Fibroblast of skin of left quadriceps (primary cell): ENCODE measurements around the gene HMOX1.
"Not testable (repeated sequence)": the region's sequence is repeated elsewhere in the genome, so short reads cannot be mapped to it uniquely, and the experiment has no call there.

Experiments
- DNase-seq, 2 experiments: peaks; one replicate each; pipeline ENCODE4 v3.0.0-alpha.2; 2013; ENCODE audit warnings: low read depth in 2 of 2

Gene HMOX1

DNA sequence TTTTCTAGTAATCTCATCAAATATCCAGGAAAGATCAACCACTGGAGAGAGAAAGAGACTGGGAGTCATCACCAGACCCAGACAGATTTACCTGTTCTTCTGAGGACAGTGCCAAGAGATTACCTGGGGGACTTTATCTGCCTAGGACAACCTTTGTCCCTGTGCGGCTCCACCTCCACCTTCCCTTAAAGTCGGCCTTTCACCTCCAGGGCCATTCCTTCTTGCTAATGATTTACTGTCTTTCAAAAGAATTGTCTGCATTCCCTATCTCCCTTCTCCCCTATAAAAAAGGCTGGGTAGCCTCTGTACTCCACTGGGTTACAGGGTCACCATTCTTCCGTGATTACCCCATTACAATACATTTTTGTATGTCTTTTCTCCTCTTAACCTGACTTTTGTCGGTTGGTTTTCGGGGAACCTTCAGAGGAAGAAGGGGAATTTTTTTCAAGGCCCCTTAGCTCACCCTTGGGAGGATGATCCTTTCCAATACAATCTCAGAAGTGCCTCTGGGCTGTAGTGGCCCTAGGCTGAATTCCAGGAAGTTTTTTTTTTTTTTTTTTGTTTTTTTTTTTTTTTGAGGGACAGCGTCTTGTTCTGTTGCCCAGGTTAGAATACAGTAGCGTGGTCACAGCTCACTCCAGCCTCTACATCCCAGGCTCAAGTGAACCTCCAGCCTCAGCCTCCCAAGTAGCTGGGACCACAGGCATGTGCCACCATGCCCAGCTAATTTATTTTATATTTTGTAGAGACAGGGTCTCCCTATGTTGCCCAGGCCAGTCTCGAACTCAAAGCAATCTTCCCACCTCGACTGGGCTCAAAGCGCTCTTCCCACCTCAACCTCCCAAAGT is 1.5 kb upstream of the HMOX1 start:
- no peak for DNase-seq

DNA sequence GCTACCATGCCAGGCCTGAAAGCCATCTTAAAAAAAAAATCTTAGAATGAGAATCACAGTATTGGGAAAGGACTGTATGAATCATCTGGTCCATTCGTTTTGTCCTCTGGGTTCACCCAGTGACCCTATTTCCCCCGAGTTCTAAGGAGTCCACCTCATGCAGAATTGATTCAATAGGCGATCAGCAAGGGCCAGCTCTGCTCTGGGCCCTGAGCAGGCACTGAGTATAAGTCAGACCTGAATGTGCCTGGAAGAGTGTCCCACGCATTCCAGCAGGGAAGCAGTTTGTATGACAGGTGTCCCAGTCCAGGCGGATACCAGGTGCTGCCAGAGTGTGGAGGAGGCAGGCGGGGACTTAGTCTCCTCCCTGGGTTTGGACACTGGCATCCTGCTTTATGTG is 883 bp upstream of the HMOX1 start:
- DNase-seq = no peak

DNA sequence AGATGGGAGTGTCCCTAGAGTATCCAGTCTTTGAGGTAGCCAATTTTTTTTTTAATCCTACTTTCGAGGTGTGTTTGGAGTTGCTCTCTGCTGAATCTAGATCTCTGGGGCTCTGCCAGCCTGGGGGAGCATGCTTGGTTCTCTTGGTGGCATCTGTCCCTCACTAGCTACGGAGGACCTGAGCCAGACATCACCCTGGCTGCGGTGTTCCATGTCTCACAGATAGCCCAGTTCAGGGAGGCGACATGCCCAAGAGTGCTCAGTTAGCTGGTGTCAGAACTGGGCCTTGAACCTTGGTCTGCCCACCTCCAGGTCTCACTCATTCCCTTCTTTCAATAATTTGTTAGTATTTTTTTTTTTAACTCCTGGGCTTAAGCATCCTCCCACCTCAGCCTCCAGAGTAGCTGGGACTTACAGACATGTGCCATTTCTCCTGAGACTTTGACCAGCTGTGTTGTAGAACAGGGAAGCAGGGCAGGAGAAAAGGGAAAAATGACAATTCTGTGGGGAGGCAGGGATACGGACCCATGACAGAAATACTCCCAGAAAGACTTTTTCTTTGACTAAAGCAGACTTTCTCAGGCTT is 621 bp downstream of the HMOX1 start:
- no peak for DNase-seq

DNA sequence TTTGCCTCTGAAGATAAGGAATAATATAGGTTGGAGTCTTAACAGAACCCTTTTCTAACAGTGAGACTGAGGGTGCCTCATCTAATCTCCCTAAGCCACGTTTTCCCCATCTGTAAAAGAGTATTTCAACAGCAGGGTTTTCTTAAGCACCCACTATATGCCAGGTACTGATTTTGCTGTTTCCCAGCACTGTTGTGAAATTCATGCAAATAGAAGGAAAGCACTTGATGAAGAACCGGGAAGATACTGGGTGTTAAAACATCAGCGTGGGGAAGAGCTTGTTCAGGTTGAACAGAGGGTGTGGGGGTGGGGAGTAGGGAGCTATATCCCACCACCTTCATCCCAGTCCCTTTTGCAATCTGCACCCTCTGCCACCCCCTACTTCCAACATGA is 2.8 kb downstream of the HMOX1 start:
- no peak for DNase-seq

DNA sequence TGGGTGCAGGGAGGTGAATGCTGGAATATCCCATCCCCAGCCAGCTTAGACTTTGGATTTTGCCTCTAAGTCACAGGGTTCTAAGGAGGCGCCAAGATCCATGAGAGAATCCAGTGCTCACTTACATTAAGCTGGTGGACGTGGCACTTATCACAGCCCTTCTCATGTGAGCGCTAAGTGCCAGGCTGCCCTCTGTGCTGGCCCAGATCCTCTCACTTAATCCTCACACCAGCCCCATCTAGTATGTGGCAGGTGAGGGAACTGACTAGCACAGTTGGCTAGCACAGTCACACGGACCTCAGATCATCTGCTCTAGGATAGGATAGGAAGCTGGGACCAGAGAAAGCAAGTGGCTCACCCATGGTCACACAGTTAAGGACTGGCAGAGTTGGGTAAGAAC is 3.6 kb downstream of the HMOX1 start:
- DNase-seq = no peak

DNA sequence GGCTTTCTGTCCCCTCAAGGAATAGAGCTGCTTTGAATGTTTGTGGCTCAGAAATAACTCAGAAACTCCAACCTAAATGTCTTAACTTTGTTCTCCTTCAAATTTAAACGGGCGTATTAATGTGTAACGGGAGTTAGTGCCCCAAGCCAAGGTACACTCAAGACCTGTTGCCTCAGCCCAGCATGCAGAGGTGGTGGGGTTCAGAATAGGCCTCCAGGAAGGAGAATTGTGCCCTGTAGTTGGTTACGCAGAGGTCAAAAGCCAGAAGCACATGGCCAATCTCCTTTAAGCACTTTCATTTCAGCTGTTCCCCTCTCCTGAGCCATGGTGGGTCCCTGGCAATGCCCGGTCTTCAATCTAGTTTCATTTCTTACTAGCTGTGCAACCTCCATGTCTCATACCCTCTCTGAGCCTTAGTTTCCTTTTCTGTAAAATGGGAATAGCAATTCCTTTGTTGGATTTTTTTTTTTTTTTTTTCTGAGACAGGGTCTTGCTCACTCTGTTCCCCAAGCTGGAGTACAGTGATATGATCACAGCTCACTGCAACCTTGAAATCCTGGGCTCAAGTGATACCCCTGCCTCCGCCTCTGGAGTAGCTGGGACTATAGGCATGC is 4.2 kb downstream of the HMOX1 start:
- no peak for DNase-seq

DNA sequence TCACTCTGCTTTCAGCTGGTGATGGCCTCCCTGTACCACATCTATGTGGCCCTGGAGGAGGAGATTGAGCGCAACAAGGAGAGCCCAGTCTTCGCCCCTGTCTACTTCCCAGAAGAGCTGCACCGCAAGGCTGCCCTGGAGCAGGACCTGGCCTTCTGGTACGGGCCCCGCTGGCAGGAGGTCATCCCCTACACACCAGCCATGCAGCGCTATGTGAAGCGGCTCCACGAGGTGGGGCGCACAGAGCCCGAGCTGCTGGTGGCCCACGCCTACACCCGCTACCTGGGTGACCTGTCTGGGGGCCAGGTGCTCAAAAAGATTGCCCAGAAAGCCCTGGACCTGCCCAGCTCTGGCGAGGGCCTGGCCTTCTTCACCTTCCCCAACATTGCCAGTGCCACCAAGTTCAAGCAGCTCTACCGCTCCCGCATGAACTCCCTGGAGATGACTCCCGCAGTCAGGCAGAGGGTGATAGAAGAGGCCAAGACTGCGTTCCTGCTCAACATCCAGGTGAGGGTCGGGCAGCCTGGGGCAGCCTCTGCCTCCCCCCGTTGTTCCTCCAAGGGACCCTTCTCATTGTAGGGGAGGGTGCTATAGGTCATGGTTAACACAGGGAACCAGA is 5.9 kb downstream of the HMOX1 start:
- DNase-seq = no peak

DNA sequence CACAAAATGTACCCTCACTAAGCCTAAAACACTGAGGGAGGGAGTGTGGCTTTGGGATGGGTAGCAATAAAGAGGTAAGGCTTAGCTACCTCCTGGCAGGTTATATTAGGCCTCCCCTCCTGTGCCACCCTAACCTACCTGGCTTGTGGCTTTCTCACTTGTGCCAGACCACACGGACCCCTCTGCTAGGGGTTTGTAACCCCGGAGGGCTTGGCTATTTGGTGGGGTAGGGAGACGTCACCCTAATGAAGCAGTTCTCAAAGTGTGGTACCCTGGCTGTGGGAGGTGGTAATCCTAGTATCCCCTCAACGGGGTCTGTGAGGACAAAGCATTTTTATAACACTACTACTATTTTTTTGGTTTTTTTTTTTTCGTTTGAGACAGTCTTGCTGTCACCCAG is 10.0 kb downstream of the HMOX1 start:
- DNase-seq = no peak

DNA sequence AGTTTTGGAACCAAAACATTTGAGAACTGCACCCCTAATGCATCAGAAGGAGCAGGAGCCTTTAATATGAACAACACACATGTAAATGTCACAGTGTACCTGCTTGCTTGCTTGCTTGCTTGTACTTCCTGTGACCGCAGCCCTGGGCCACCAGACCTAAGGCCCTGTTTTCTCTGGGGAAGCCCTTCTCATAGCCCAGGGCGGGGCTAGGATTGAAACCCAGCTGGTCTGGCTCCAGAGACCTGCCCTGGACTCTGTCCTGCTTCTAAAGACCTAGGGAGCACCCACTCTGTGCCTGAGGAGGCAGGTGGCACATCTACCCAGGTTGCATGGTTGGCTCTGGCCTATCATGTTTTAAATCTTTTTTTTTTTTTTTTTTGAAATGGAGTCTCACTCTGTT is 11.5 kb downstream of the HMOX1 start:
- DNase-seq = no peak

DNA sequence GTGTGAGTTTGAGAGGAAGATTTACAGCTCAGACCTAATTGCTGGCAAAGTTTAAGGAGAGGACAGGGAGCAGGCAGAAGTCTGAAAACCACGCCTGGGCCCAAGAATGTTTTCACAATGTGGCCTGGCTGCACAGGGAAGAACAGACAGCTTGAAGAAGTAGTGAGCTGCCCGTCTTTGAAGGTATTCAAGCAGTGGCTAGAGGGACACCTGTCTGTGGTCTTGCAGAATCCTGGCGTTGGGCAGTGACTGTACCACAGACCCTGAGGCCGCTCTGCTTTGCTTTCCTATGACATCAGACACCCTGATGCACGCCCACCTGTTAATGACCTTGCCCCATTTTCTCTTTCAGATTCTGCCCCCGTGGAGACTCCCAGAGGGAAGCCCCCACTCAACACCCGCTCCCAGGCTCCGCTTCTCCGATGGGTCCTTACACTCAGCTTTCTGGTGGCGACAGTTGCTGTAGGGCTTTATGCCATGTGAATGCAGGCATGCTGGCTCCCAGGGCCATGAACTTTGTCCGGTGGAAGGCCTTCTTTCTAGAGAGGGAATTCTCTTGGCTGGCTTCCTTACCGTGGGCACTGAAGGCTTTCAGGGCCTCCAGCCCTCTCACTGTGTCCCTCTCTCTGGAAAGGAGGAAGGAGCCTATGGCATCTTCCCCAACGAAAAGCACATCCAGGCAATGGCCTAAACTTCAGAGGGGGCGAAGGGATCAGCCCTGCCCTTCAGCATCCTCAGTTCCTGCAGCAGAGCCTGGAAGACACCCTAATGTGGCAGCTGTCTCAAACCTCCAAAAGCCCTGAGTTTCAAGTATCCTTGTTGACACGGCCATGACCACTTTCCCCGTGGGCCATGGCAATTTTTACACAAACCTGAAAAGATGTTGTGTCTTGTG is 12.5 kb downstream of the HMOX1 start:
- DNase-seq = no peak

DNA sequence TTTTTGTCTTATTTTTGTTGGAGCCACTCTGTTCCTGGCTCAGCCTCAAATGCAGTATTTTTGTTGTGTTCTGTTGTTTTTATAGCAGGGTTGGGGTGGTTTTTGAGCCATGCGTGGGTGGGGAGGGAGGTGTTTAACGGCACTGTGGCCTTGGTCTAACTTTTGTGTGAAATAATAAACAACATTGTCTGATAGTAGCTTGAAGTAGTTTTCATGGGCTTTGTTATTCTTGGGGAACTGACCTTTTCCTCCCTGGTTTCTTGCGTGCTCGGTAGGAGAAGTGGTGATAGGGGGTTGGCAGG is 13.1 kb downstream of the HMOX1 start:
- no peak for DNase-seq

DNA sequence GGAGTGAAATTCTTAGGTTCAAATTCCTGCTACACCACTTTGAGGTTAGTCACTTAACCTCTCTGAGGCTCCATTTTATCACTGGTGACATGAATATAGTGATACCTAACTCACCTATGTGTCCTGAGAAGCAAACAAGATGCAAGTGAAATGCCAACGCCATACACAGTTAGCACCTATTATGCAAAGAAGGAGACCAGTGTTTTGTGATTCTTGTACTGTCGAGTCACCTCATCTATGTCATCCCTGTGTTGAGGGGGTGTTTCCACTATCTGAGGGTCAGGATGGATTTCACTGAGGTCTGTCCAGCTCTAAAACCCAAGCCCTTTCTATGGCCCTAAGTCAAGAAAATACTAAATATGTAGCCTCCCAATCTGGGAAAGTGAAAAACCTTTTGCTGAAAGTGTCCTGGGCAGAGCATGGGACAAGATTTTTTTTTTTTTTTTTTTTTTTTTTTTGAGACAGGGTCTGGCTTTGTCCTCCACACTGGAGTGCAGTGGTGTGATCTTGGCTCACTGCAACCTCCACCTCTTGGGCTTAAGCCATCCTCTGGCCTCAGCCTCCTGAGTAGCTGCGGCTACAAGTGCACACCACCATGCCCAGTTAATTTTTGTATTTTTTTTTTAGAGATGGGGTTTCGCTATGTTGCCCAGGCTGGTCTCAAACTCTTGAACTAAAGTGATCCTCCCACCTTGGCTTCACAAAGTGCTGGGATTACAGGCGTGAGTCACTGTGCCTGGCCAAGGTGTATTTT is 14.1 kb downstream of the HMOX1 start:
- no peak for DNase-seq

DNA sequence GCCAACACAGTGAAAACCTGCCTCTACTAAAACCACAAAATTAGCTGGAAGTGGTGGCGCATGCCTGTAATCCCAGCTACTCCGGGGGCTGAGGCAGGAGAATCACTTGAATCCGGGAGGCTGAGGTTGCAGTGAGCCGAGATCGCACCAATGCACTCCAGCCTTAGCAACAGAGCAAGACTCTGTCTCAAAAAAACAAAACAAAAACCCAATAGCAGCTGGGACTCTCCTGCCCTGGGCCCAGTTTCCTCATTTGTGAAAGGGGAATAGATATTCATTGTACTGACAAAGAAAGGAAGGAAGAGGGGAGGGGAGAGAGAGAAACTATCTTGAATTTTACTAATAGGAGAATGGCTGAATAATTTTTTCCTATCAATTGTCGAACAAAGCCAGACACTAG is 15.7 kb downstream of the HMOX1 start:
- DNase-seq = not testable (repeated sequence)

DNA sequence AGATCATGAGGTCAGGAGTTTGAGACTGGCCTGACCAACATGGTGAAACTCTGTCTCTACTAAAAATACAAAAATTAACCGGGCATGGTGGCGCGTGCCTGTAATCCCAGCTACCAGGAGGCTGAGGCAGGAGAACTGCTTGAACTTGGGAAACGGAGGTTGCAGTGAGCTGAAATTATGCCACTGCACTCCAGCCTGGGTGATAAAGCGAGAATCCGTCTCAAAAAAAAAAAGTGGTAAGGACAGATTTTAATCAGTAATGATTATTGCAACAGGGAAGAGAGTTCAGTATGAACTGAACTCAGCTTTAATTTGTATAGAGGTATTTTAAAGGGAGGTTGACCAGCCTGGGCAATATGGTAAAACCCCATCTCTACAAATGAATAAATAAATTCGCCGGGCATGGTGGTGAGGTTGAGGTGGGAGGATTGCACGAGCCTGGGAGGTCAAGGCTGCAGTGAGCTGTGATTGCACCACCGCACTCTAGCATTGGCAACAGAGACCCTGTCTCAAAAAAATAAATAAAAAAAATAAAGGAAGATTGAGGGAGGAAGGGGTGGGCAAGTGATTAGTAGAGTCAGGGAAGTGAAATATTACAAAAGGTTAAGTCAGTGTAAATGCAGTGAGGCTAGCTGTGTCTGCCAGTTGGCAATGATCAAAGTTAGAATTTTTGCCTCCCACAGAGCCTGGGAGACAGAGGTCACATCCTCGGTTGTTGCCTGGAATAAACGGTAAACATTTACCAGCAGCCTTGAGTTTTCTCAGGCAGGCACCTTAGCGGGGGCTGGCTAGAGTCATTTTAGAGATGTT is 16.4 kb downstream of the HMOX1 start:
- no peak for DNase-seq

DNA sequence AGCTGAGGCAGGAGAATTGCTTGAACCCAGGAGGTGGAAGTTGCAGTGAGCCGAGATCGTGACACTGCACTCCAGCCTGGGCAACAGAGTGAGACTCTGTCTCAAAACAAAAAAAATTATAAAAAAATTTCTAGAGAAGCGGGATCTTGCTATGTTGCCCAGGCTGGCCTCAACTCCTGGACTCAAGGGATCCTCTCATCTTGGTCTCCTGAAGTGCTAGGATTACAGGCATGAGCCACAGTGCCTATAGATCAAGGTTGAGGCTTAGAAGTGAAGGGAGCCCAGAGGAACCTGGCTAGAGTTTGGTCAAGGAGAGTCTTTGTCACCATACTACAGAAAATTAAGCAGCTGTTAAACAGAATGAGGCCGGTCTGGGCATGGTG is 17.7 kb downstream of the HMOX1 start:
- DNase-seq = no peak

DNA sequence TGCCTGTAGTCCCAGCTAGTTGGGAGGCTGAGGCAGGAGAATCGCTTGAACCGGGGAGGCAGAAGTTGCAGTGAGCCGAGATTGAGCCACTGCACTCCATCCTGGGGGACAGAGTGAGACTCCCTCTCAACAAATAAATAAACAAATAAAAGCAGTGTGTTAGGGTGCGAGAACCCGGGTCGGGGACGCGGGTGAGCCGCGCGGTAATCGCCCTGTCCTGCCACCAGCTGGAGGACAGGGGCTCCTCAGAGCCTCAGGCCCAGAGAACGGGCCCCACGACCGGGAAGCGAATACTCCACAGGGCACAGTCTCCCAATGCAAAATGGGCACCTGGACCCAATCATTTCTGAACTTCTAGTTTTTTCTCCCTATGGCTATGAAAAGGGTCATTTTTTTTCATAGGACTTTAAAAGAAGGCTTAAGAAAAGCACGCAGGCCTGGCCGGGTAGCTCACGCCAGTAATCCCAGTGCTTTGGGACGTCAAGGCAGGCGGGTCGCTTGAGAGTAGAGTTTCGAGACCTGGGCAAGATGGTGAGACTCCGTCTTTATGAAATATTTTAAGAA is 18.3 kb downstream of the HMOX1 start:
- no peak for DNase-seq

DNA sequence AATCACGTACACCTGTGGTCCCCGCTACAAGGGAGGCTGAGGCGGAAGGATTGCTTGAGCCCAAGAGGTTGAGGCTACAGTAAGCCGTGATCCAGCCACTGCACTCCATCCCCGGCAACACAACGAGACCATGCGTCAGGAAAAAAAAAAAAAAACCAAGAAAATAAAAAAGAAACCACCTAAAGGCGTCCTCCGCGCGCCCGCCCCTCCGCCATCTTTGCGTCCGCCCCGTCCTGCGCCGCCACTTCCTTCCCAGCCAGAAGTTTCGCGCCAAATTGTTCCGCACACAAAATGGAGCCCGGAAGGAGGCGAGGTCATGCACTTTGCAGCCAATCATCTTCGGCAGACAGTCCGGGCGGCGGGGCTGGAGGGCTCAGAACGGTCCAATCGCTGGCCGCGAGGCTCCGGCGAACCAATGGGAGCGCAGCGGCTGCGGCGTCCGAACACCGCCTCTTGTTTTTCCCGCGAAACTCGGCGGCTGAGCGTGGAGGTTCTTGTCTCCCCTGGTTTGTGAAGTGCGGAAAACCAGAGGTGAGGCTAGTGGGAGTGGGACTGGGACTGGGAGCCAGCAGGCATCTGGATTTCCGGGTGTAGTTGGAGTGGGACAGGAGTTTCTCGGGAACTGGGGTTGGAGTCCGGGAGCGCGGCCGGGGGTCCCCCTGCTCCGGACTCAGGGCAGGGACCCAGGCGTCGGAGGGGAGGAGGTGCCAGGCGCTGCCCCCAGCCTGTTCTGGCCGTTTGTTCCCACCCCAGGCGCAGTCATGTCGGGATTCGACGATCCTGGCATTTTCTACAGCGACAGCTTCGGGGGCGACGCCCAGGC is 19.0 kb downstream of the HMOX1 start, which contains the start of gene MCM5:
Gene MCM5, plus strand, starts transcription at position 463 of the 823 bp plus-strand sequence. Its CDS starts 299 bp downstream, at position 762.
- peak; percentile 94 to 95 for DNase-seq

DNA sequence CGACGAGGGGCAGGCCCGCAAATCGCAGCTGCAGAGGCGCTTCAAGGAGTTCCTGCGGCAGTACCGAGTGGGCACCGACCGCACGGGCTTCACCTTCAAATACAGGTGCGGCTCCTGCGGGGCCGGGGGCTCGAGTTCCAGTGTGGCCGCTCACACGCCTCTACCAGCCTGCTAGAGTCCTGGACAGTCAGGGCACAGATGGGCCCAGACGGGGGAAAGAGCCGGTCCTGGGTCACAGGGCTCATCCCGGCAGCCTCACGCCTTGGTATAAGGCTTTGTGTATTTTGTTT is 19.6 kb downstream of the HMOX1 start:
- no peak for DNase-seq

DNA sequence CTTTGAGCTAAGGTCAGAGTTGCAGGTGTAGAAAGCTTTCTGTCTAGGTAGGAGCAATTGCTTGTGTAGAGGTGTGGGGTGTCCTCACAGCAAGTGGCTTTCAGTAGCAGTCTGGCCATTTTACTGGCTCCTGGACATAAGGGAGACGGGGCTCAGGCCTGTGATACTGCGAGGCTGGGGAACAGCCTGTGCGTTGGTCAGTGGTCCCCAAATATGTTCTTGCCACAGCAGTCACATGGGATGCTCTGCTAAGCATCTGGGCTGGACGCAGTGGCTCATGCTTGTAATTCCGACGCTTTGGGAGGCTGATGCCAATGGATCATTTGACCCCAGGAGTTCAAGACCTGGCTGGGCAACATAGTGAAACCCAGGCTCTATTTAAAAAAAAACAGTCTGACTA is 21.0 kb downstream of the HMOX1 start:
- DNase-seq = no peak
